HCT116 (cell line): ENCODE measurements around the gene ZWILCH. TPM values are rescaled to one million over a fixed set of nuclear protein-coding genes. Genes with fewer than 3 reads are reported as not detected.

Experiments used
- ATAC-seq: fragments of 200-7000 bp; cut with Tn5 transposase; 2 replicates; pipeline ENCODE4 v1.9.1; 2020; ENCODE audit warnings: mild to moderate bottlenecking, moderate library complexity
- BruUV-seq: library from RNA; stranded (reverse); fragments of 400-500 nt; replicated peaks from 2 replicates; lab custom pipeline; 2021; lab: Mats Ljungman, UMichigan
- CTCF ChIA-PET: fragments of 300-600 bp; sonication (Branson Sonifier 250); formaldehyde crosslinking; loops from one replicate; lab custom pipeline; 2021; ENCODE audit warnings: antibody characterized with exemption; lab: Charles Lee
- POLR2A ChIA-PET: fragments of 300-600, 350-600 bp; sonication (Branson Sonifier 250); formaldehyde crosslinking; loops from one replicate; lab custom pipeline; 2021; ENCODE audit warnings: antibody characterized with exemption; lab: Charles Lee
- RAD21 ChIA-PET, 2 experiments: fragments of 300-600 bp; sonication (Branson Sonifier 250); formaldehyde crosslinking; loops; one replicate each; lab custom pipeline; 2023; ENCODE audit warnings: low total read pairs in 2 of 2; ENCODE audit not compliant: uncharacterized antibody in 2 of 2, unreplicated experiment in 2 of 2, low non-redundant PET in 1 of 2; lab: Charles Lee
- DNase-seq: peaks from one replicate; pipeline ENCODE4 v3.0.0-alpha.2; 2010; ENCODE audit warnings: low read depth, low spot score
- H2AFZ ChIP-seq: fragments of 200-600 bp; shearing (Covaris generic), sonication (generic); 2 replicates; pipeline ENCODE4 v1.6.1; 2017; ENCODE audit warnings: low read depth, mixed run types, mixed read lengths, antibody characterized with exemption, low read length; ENCODE audit not compliant: poor library complexity, severe bottlenecking
- H3K27ac ChIP-seq: 2 replicates; pipeline ENCODE4 v1.5.1; 2012; ENCODE audit warnings: low read depth, low read length
- H3K27me3 ChIP-seq: fragments of 200-600 bp; sonication (generic); 2 replicates; pipeline ENCODE4 v1.6.1; 2016; ENCODE audit warnings: mixed run types, low read length, mixed read lengths; ENCODE audit not compliant: insufficient read depth
- H3K36me3 ChIP-seq, 2 experiments: fragments of 200-500 bp in 1 of 2; fragments of 200-600 bp in 1 of 2; sonication (Bioruptor generic) in 1 of 2; sonication (generic) in 1 of 2; 2 replicates each; pipeline versions ENCODE4 v1.5.1 to v1.6.1; 2014 to 2016; ENCODE audit warnings: low read length in 2 of 2, inconsistent platforms in 1 of 2, mixed read lengths in 1 of 2, mixed run types in 1 of 2; ENCODE audit not compliant: insufficient read depth in 2 of 2, control insufficient read depth in 1 of 2
- H3K4me1 ChIP-seq, 2 experiments: fragments of 200-600 bp in 1 of 2; sonication (generic) in 1 of 2; 2 replicates each; pipeline versions ENCODE4 v1.5.1 to v1.6.1; 2012 to 2017; ENCODE audit warnings: low read length in 2 of 2, inconsistent platforms in 1 of 2, mild to moderate bottlenecking in 1 of 2, mixed read lengths in 1 of 2, mixed run types in 1 of 2, moderate library complexity in 1 of 2; ENCODE audit not compliant: insufficient read depth in 2 of 2, control insufficient read depth in 1 of 2
- H3K4me2 ChIP-seq: fragments of 200-600 bp; sonication (generic); 2 replicates; pipeline ENCODE4 v1.6.1; 2017; ENCODE audit warnings: mixed run types, low read length, mixed read lengths
- H3K4me3 ChIP-seq, 2 experiments: fragments of 200-600 bp in 1 of 2; sonication (generic) in 1 of 2; replicated peaks in 1 of 2; 2 replicates each; pipeline ENCODE4 v1.5.1; 2011 to 2016; ENCODE audit warnings: low read length in 2 of 2, control low read depth in 1 of 2, low read depth in 1 of 2, mild to moderate bottlenecking in 1 of 2, mixed read lengths in 1 of 2, mixed run types in 1 of 2
- H3K79me2 ChIP-seq: fragments of 200-600 bp; sonication (generic); 2 replicates; pipeline ENCODE4 v1.6.1; 2017; ENCODE audit warnings: mild to moderate bottlenecking, mixed run types, low read length, moderate library complexity, mixed read lengths; ENCODE audit not compliant: insufficient read depth
- H3K9ac ChIP-seq: fragments of 200-600 bp; sonication (generic); 2 replicates; pipeline ENCODE4 v1.6.1; 2016; ENCODE audit warnings: low read length, mixed read lengths
- H3K9me2 ChIP-seq: fragments of 200-600 bp; sonication (generic), shearing (Covaris generic); 2 replicates; pipeline ENCODE4 v1.6.1; 2017; ENCODE audit warnings: mixed run types, mild to moderate bottlenecking, moderate library complexity; ENCODE audit not compliant: insufficient read depth
- H3K9me3 ChIP-seq, 2 experiments: fragments of 200-500 bp in 1 of 2; fragments of 200-600 bp in 1 of 2; sonication (Bioruptor generic) in 1 of 2; sonication (generic) in 1 of 2; 2 replicates each; pipeline ENCODE4 v1.6.1; 2014 to 2017; ENCODE audit warnings: low read length in 2 of 2, mixed read lengths in 2 of 2, inconsistent platforms in 1 of 2, low read depth in 1 of 2, mild to moderate bottlenecking in 1 of 2, mixed run types in 1 of 2, moderate library complexity in 1 of 2; ENCODE audit not compliant: control insufficient read depth in 1 of 2, insufficient read depth in 1 of 2
- H4K20me1 ChIP-seq: fragments of 200-600 bp; sonication (generic), shearing (Covaris generic); 2 replicates; pipeline ENCODE4 v1.6.1; 2017; ENCODE audit warnings: mixed run types, mild to moderate bottlenecking, moderate library complexity; ENCODE audit not compliant: insufficient read depth
- CBX3 ChIP-seq: IDR thresholded peaks from 2 replicates; pipeline ENCODE4 v1.6.1; 2012; ENCODE audit warnings: low read depth
- CEBPB ChIP-seq: IDR thresholded peaks from 2 replicates; pipeline ENCODE4 v1.6.1; 2012; ENCODE audit warnings: low read depth
- ELF1 ChIP-seq: IDR thresholded peaks from 2 replicates; pipeline ENCODE4 v1.6.1; 2012; ENCODE audit warnings: low read depth, borderline replicate concordance
- EZH2phosphoT487 ChIP-seq: fragments of 200-600 bp; IDR thresholded peaks from 2 replicates; pipeline ENCODE4 v1.6.1; 2018; ENCODE audit warnings: antibody characterized with exemption, borderline replicate concordance
- FOSL1 ChIP-seq: IDR thresholded peaks from 2 replicates; pipeline ENCODE4 v1.6.1; 2012; ENCODE audit warnings: low read depth
- POLR2A ChIP-seq: IDR thresholded peaks from 2 replicates; pipeline ENCODE4 v1.7.0; 2011; ENCODE audit warnings: borderline replicate concordance; ENCODE audit not compliant: insufficient read depth, insufficient read length; ENCODE audit errors: extremely low read depth
- POLR2AphosphoS5 ChIP-seq: IDR thresholded peaks from 2 replicates; pipeline ENCODE4 v1.6.1; 2011; ENCODE audit warnings: mild to moderate bottlenecking, low read depth, low read length, moderate library complexity
- SIN3A ChIP-seq: IDR thresholded peaks from 2 replicates; pipeline ENCODE4 v1.6.1; 2012; ENCODE audit warnings: low read depth
- SP1 ChIP-seq: IDR thresholded peaks from 2 replicates; pipeline ENCODE4 v1.6.1; 2012; ENCODE audit warnings: low read depth
- SRF ChIP-seq: IDR thresholded peaks from 2 replicates; pipeline ENCODE4 v1.6.1; 2012; ENCODE audit warnings: low read depth
- TCF7L2 ChIP-seq: IDR thresholded peaks from 2 replicates; pipeline ENCODE4 v1.7.0; 2011; ENCODE audit warnings: borderline replicate concordance, inconsistent platforms; ENCODE audit not compliant: insufficient read depth, insufficient read length; ENCODE audit errors: extremely low read depth
- YY1 ChIP-seq: IDR thresholded peaks from 2 replicates; pipeline ENCODE4 v1.6.1; 2011; ENCODE audit warnings: low read length, low read depth, moderate library complexity, mild to moderate bottlenecking; ENCODE audit not compliant: insufficient replicate concordance; ENCODE audit errors: extremely low read depth
- ZFX ChIP-seq: fragments of 450-650 bp; IDR thresholded peaks from 2 replicates; pipeline ENCODE4 v1.6.1; 2017
- ZNF274 ChIP-seq: fragments of 200-500 bp; sonication (Bioruptor generic); IDR thresholded peaks from 2 replicates; pipeline ENCODE4 v1.6.1; 2014; ENCODE audit warnings: mild to moderate bottlenecking, low read depth, low read length, inconsistent platforms
- intact Hi-C: fragments of 100-400 bp; cut with micrococcal nuclease; formaldehyde crosslinking; loops from 2 replicates; pipeline ENCODE4 v1.10.0; 2022
- total RNA-seq: library from RNA; stranded (reverse); gene quantifications from one replicate; pipeline ENCODE4 v1.2.1, GENCODE V29; 2021; ENCODE audit not compliant: unreplicated experiment
- TF ChIP-seq, protein P1 (sequence below): IDR thresholded peaks from 2 replicates; pipeline ENCODE4 v1.6.1; 2011; ENCODE audit warnings: mild to moderate bottlenecking, low read length, moderate library complexity; ENCODE audit not compliant: insufficient replicate concordance; ENCODE audit errors: extremely low read depth
- TF ChIP-seq, protein P2 (sequence below): IDR thresholded peaks from 2 replicates; pipeline ENCODE4 v1.6.1; 2012; ENCODE audit warnings: low read depth

Gene ZWILCH
- total RNA-seq, 1 experiment from 2014 or later, result 25.8 TPM

DNA sequence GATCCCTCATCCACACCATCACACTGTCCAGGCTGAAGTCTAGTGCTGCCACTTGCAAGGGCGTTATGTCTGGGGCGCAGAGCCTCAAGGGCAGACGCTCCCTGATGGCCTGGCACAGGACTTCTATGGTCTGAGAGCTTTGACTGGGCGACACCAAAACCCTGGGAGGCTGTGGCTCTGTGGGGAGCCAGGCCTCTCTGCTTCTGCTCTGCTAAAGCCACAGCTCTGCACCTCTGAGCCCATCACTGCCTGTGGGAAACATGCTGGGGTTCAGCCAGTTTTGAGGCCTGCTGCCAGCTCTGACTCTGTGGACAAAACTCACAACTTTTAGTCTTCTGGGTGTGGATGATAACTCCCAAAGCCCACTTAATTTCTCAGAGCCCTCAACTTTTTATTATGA, 67.0 kb downstream of the ZWILCH start:
- no peaks in the 10 kb centered on the region for H3K9me2 ChIP-seq
- DNase-seq, result no peak
- ChIA-PET RAD21 (no interaction called here), POLR2A (no interaction called here), CTCF (interaction anchor here (0.7 kb wide), 1 partner anchor 267 kb away, joined by 4 read pairs; no protein-coding TSS in a partner anchor)
- H3K9me3 ChIP-seq, result no peaks in the 10 kb centered on the region
- ATAC-seq, result no peak
- no peak overlapping the region for H3K27ac ChIP-seq
- H3K4me1 ChIP-seq, result peaks cover 0 to 1% of the 10 kb centered on the region in 2 experiments; a peak in 1 of 4 replicates
- H4K20me1 ChIP-seq, result no peaks in the 10 kb centered on the region
- no peaks in the 10 kb centered on the region for H3K36me3 ChIP-seq
- H3K9ac ChIP-seq, result no peak overlapping the region
- H3K4me3 ChIP-seq, result no peak overlapping the region
- TF ChIP-seq POLR2AphosphoS5, result no peak
- TF ChIP-seq, protein P1, sequence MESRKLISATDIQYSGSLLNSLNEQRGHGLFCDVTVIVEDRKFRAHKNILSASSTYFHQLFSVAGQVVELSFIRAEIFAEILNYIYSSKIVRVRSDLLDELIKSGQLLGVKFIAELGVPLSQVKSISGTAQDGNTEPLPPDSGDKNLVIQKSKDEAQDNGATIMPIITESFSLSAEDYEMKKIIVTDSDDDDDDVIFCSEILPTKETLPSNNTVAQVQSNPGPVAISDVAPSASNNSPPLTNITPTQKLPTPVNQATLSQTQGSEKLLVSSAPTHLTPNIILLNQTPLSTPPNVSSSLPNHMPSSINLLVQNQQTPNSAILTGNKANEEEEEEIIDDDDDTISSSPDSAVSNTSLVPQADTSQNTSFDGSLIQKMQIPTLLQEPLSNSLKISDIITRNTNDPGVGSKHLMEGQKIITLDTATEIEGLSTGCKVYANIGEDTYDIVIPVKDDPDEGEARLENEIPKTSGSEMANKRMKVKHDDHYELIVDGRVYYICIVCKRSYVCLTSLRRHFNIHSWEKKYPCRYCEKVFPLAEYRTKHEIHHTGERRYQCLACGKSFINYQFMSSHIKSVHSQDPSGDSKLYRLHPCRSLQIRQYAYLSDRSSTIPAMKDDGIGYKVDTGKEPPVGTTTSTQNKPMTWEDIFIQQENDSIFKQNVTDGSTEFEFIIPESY, result no peak
- no peak for TF ChIP-seq FOSL1
- no peak for TF ChIP-seq SP1
- no peak for TF ChIP-seq ZNF274
- TF ChIP-seq EZH2phosphoT487, result no peak
- no peak for TF ChIP-seq CEBPB
- no peak for TF ChIP-seq CBX3
- TF ChIP-seq TCF7L2, result no peak
- TF ChIP-seq, protein P2, sequence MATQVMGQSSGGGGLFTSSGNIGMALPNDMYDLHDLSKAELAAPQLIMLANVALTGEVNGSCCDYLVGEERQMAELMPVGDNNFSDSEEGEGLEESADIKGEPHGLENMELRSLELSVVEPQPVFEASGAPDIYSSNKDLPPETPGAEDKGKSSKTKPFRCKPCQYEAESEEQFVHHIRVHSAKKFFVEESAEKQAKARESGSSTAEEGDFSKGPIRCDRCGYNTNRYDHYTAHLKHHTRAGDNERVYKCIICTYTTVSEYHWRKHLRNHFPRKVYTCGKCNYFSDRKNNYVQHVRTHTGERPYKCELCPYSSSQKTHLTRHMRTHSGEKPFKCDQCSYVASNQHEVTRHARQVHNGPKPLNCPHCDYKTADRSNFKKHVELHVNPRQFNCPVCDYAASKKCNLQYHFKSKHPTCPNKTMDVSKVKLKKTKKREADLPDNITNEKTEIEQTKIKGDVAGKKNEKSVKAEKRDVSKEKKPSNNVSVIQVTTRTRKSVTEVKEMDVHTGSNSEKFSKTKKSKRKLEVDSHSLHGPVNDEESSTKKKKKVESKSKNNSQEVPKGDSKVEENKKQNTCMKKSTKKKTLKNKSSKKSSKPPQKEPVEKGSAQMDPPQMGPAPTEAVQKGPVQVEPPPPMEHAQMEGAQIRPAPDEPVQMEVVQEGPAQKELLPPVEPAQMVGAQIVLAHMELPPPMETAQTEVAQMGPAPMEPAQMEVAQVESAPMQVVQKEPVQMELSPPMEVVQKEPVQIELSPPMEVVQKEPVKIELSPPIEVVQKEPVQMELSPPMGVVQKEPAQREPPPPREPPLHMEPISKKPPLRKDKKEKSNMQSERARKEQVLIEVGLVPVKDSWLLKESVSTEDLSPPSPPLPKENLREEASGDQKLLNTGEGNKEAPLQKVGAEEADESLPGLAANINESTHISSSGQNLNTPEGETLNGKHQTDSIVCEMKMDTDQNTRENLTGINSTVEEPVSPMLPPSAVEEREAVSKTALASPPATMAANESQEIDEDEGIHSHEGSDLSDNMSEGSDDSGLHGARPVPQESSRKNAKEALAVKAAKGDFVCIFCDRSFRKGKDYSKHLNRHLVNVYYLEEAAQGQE, result no peak
- TF ChIP-seq ZFX, result no peak
- no peak for TF ChIP-seq SIN3A
- TF ChIP-seq YY1, result no peak
- TF ChIP-seq SRF, result no peak
- no peak for TF ChIP-seq POLR2A
- no peak for TF ChIP-seq ELF1
- no peak overlapping the region for H2AFZ ChIP-seq
- no TSS peak for BruUV-seq
- intact Hi-C loops, result no loop called here
- H3K79me2 ChIP-seq, result no peaks in the 10 kb centered on the region
- H3K4me2 ChIP-seq, result no peak overlapping the region
- no peaks in the 10 kb centered on the region for H3K27me3 ChIP-seq
